SIG-M5 treated with dmso at 0.1 percent for 504 hours (cell line): ENCODE measurements around the gene SUPT20HL1.

Experiments
- DNase-seq: peaks from one replicate; lab custom pipeline; 2025; ENCODE audit not compliant: unreplicated experiment; lab: John Stamatoyannopoulos, UW

The SUPT20HL1 gene

DNA sequence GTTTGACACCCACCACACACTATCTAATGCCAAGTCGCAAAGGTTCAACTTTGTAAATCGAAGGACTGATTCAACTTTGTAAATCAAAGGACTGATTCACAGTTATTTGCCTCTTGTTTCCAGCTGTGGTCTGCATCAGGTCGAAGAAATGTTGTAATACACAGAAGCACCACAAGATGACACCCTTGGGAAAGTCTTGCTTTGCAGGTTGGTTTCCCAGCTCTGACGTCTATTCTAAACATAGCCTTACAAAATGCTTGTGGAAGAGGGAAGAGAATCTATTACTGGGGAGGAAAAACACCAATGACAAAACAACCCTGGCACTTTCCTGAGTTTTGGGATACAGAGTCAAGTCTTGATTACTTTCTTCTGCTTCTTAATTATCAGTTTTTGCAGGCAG lies 35.3 kb downstream of the SUPT20HL1 start:
- DNase-seq, result peak; percentile 75

DNA sequence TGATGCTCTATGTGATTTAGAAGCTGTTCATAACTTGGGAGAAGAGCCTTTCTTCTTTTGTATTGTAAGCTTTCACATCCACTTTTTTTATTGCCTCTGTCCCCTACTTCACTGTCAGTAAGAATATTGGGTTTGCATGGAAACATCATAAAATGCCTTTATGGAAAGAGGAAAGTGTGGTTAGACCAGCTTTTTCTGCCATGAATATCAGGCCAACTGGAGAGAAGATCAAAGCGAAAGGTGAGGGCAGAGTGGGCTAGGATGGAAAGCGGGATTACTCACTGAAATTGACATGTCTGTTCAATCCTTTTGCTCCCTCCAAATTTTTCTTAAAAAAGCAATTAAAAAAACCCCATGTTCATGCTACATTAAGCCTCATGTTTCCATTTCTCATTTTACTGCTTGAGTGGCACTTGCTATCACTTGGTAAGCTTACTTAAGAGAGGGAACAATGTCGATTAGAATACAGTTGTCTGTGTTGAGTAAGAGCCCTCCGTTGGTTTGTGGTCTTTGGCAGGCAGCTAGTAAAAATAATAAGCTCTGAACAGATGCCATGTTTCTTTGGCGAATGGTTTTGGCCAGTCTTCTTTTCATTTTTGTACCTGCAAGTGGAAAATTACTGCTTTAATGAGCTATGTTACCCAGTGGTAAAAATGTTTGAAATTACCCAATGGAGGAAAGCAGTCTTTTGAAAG lies 35.9 kb downstream of the SUPT20HL1 start:
- peak; percentile 12 for DNase-seq

DNA sequence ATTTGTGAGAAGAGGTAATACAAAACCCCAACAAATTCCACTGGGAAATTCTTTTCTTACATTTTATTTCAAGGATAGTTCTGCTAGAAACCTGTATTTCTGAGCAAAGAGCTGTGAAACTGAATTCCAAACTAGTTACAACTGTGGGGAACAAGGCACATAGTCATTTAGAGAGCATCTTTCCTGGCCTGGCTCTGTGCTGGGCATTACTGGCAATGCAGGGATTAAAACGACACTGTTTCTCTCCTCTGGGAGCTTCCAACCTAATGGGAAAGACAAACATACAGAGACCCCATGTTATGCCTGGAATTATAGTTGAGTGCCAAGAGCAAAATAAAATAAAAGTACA lies 36.5 kb downstream of the SUPT20HL1 start:
- DNase-seq, result no peak

DNA sequence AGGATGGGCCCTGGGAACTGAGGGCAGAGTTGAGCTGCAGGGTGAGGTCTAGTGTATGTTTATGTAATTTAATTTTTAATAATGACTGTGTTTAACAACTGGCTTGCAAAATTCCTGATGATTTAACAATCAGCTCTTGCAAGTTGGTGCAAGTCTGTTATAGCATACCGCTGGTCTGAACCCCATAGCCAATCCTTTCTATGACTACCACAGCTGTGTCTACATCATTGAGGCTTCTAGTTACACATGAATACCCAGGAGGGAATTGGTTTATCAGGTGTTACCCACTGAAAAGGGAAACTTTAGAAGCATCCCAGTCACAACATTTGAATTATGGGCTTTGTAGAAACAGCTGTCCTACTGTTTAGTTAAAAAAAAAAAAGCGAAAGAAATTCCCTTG lies 38.3 kb downstream of the SUPT20HL1 start:
- no peak for DNase-seq

DNA sequence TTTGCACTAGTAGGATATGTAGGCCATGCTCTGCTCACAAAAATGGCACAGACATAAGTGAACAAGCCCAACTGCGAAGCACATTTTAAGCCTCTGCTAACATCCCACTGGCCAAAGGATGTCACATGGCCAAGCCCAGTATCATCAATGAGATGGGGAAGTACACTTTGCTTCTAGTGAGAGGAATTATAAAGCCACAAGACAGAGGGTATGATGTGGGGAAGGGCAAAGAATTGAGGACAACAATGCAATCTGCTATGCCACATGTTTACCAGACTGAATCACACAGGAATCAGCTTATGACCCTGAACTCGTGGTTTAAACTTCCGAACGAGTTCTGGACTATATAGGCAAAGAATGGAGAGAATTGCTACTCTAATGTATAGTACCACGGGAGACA lies 39.1 kb downstream of the SUPT20HL1 start:
- DNase-seq, result no peak

DNA sequence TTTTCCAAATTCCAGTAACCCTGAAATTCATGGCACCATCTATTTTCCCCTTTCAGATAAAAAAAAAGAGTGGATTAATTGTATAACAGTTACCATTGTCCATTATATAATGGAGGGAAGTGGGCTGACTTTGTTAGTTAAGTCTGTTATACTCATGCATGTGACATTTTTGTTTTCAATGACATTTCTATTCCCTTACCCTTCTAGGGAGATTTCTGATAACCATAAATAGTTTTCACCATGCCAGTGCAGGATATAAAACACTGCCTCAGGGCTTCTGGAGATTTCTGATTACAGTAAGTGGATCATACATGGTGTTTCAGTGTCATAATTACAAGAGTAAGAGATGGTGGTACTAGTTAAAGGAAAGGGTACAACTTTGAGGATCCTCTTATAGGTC lies 45.5 kb downstream of the SUPT20HL1 start:
- DNase-seq, result no peak
